D721Med (cell line): ENCODE data around the gene CRHR1.
"Not testable (repeated sequence)": the region's sequence is repeated elsewhere in the genome, so short reads cannot be mapped to it uniquely, and the experiment has no call there.

ENCODE experiments used
- DNase-seq: peaks from one replicate; pipeline ENCODE4 v3.0.0; 2011; ENCODE audit warnings: low spot score; ENCODE audit not compliant: insufficient read length
- FAIRE-seq: peaks from 2 replicates; lab custom pipeline; 2011; peaks lifted over from hg19 to GRCh38; lab: Jason Lieb, UNC
- TF ChIP-seq, protein P1 (sequence below): IDR thresholded peaks from 2 replicates; pipeline ENCODE4 v1.5.1; 2012; ENCODE audit warnings: mild to moderate bottlenecking, control low read depth; ENCODE audit not compliant: insufficient read depth; ENCODE audit errors: missing control alignments

Gene CRHR1

DNA sequence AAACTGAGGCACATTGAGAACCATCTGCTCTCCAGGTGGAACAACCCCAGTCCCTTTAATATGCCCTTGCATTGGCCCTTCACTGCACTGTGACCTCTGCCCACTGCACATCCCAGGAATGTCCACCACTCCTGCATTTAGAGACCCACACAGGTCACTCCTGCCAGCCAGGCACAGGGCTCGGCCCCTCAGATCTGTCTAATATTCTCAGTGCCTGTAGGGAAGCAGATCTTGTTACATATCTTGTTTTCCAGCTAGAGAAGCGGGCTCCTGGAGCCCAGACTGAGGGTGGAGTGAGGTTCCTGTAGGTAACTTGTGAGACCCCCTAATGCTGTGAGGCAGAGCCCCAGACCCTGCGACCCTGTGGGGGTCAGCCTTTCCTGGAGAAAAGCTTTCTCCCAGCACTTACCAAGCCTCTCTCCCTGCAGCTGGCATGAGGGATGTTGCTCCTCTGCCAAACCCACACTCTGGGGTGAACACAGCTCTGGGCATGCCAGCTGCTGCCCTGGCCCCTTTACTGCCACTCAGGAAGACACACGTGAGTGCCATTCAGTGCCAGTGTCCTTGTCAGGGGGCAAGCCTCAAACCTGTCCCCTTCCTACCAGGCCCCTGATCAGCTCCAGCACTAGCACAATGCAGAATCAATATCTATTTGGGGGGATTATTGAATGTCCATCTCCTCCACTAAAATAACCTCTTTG is 40.3 kb upstream of the CRHR1 start:
- FAIRE-seq = no peak
- DNase-seq = no peak
- TF ChIP-seq, protein P1, sequence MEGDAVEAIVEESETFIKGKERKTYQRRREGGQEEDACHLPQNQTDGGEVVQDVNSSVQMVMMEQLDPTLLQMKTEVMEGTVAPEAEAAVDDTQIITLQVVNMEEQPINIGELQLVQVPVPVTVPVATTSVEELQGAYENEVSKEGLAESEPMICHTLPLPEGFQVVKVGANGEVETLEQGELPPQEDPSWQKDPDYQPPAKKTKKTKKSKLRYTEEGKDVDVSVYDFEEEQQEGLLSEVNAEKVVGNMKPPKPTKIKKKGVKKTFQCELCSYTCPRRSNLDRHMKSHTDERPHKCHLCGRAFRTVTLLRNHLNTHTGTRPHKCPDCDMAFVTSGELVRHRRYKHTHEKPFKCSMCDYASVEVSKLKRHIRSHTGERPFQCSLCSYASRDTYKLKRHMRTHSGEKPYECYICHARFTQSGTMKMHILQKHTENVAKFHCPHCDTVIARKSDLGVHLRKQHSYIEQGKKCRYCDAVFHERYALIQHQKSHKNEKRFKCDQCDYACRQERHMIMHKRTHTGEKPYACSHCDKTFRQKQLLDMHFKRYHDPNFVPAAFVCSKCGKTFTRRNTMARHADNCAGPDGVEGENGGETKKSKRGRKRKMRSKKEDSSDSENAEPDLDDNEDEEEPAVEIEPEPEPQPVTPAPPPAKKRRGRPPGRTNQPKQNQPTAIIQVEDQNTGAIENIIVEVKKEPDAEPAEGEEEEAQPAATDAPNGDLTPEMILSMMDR = no peak

DNA sequence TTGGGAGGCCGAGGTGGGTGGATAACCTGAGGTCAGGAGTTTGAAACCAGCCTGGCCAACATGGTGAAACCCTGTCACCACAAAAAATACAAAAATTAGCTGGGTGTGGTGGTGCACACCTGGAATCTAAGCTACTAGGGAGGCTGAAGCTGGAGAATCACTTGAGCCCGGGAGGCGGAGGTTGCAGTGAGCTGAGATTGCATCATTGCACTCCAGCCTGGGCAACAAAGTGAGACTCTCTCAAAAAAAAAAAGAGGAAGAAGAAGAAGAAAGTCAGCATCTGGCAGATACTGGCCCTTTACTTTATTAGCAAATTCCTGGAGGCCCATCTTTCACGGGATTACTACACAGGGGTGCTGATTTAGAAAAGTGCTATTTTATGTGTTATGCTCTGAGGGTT is 39.3 kb upstream of the CRHR1 start:
- FAIRE-seq, DNase-seq: not testable (repeated sequence)

DNA sequence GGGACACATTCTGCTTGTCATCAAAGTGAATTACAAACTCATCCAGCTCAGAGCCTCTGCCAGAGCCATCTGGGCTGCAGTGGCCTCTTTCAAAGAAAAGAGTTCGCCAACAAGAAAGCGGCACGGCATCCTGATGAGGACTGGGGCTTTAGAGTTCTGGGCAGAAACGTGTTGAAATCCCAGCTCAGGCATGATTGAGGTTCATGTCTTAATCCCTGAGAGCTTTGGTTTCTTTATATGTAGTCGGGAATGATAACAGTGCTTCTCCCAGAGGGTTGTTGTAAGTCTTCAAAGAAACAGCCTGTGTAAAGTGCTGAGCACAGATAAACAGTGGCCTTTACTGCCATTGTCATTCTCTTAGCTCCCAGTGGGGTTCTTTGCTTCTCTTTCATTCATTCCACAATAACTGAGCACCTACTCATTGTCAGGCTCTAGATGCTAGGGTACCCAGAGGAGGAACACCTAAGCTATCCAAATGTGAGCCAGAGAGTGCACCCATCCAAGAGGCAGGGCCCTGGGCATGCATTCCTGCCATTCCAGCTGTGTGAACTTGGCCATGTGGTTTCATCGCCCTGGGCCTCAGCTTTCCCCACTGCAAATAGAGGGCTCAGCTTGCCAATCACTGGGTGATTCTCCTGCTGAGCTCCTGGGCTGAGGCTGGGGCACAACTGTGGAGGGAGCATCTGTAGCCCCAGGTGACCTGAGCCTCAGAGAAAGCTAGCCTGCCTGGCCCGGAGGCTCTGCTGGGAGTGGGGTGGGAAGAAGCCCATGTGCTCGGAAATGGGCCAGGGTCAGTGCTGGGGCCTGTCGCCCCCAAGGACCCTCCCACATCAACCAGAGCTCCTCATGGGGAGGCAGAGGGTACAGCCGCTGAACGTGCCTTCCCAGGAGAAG is 38.3 kb upstream of the CRHR1 start:
- FAIRE-seq = no peak
- no peak for DNase-seq
- TF ChIP-seq, protein P1 = no peak

DNA sequence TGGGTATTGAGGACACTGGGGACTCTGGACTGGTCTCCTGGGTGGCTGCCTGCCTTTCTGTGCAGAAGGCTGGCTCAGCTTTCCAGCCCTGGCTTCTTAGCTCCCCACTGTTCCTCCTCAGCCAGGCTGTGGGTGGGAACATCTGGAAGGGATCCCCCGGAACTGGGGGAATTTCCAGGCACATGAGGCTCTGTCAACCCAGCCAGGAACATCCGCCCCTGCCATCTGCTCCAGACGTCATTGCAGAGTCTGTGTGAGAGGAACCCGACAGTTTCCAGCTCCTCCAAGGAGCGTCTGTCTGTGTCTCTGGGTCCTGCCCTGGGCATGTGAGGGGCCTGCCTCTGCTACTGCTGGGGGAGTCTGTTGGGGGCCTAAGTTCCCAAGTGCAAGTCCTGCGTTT is 36.2 kb upstream of the CRHR1 start:
- DNase-seq (no peak), FAIRE-seq (no peak)
- TF ChIP-seq, protein P1 = no peak

DNA sequence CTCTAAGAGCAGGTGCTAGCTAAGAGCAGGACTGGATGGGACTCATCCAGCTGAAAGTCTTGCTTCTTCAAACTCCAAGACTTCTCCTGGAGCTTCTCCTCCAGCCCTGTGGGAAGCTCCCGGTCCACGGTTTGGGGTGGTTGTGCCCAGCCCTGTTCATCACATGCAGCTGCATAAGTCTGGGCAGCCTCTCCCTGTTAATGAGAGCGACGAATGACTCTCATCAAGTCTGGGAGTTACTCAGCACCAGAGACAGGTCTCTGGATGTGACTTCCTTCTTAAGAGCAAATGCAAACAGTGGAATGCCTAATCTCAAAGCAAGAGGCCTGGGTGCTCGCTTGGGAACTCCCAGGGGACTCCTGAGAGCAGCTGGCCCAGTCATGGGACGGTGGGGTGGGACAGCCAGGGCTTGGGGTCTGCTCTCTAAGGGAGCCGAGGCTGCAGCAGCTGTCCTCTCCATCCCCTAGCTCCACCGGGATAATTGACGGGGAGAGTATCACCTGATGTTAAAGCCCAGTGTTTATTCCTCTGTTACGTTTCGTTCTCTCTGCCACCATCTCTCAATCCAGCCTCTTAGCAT is 35.3 kb upstream of the CRHR1 start:
- no peak for DNase-seq
- TF ChIP-seq, protein P1 = no peak
- FAIRE-seq = no peak

DNA sequence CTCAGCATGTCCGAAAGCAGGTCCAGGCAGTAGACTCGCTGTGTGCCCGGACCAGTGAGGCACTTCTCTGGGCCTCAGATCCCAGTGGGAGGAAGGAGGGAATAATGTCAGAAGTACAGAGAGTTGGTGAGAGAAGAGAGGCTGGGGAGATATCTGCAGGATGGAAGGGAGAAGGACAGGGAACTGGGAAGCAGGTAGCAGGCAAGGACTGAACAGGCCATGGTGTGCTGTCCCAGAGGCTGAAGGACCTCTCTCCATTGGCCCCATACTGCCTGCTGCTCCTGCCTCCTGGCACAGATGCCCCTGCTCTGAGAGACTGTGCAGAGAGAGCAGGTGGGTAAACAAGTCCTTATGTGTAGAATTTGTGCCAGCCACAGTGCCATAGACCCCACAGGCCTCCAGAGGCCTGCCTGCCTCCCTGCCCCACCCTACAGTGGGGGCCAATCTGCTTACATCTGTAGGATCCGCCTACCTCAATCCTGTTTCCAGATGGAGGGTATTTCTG is 34.2 kb upstream of the CRHR1 start:
- TF ChIP-seq, protein P1 = no peak
- FAIRE-seq (no peak), DNase-seq (no peak)

DNA sequence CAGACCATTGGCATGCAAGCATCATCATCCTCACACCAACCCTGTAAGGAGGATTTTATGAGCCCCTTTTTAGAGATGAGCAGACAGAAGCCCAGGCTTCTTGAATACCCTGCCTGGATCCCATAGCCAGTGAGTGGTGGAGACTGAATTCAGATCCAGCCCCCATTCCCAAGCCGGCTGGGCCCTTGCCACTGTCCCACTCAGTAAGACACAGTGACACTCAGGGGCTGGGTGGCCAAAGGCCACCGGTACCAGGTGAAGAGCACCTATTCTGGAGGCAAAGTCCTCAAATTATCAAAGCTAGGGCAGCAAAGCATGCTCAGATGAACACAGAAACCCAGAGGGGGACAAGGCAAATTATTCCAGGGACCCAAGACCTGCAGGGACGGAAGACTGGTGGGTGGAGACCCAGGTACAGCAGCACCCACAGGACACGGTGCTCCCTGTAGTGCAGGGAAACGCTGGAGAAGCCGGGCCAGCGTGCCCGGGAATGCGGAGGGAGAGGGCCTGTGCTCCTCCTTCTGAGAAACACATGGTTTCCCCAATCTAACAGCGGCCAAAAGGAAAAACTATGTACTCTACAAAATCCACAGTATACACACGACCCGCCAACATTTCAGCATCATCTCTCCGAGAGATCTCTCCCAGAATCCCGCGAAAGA is 33.2 kb upstream of the CRHR1 start:
- TF ChIP-seq, protein P1 = no peak
- DNase-seq (no peak), FAIRE-seq (no peak)
